OCI-LY1 (cell line): ENCODE data around the gene ZNF831.

ENCODE experiments used
- CTCF ChIP-seq: fragments of 200-600 bp; sonication (generic), shearing (Covaris generic); IDR thresholded peaks from 2 replicates; pipeline ENCODE4 v1.5.1; 2017; ENCODE audit warnings: mild to moderate bottlenecking, antibody characterized with exemption, low read length, moderate library complexity, mixed read lengths
- EZH2 ChIP-seq: fragments of 200-600 bp; sonication (generic), shearing (Covaris generic); IDR thresholded peaks from 2 replicates; pipeline ENCODE4 v1.8.0; 2017; ENCODE audit warnings: borderline replicate concordance, mixed run types, mild to moderate bottlenecking, antibody characterized with exemption, low read length, moderate library complexity, mixed read lengths

GRCh38 chr20:59157531-59157930 is 6.1 kb upstream of the ZNF831 start:
- TF ChIP-seq CTCF (no peak), EZH2 (no peak)
